ENCODE data around the gene FBXL22. TPM values are rescaled to one million over a fixed set of nuclear protein-coding genes. Genes with fewer than 3 reads are reported as not detected.

The FBXL22 gene
- polyA plus RNA-seq, 1 donor: 6.3 TPM

- H3K9me3 ChIP-seq (ENCODE audit: control insufficient read depth, low read depth, low read length): no peaks in the 10 kb centered on the region
These were observed 8.4 kb upstream of the FBXL22 start for GRCh38 chr15:63588826-63589225.

GRCh38 chr15:63593705-63594671 is 3.2 kb upstream of the FBXL22 start:
- Histone ChIP-seq H3K27me3 (ENCODE audit: control insufficient read depth, insufficient read depth, low read length) (no peaks in the 10 kb centered on the region), H3K9me3 (ENCODE audit: control insufficient read depth, low read depth, low read length) (no peaks in the 10 kb centered on the region), H3K4me1 (ENCODE audit: control insufficient read depth, insufficient read depth, low read length) (peaks cover 25% of the 10 kb centered on the region), H3K27ac (ENCODE audit: low read length) (no peak overlapping the region), H3K4me3 (ENCODE audit: low read length) (no peak overlapping the region), H3K36me3 (ENCODE audit: control insufficient read depth, insufficient read depth, low read length) (peaks cover 41% of the 10 kb centered on the region)
- no peak for DNase-seq
- no CpG with 5 or more reads among the region's 9 CpGs for WGBS (ENCODE audit: insufficient coverage, low lambda C conversion rate)

More at GRCh38 chr15:63588826-63589225, 8.4 kb upstream of the FBXL22 start:
- no peak overlapping the region for H3K27ac ChIP-seq (ENCODE audit: low read length)
- DNase-seq: no peak
- H3K4me1 ChIP-seq (ENCODE audit: control insufficient read depth, insufficient read depth, low read length): no peaks in the 10 kb centered on the region
- no peaks in the 10 kb centered on the region for H3K27me3 ChIP-seq (ENCODE audit: control insufficient read depth, insufficient read depth, low read length)
- H3K36me3 ChIP-seq (ENCODE audit: control insufficient read depth, insufficient read depth, low read length): peaks cover 56% of the 10 kb centered on the region
- no peak overlapping the region for H3K4me3 ChIP-seq (ENCODE audit: low read length)
- 100% methylated on average over 1 of the region's 6 CpGs for WGBS (ENCODE audit: insufficient coverage, low lambda C conversion rate)

GRCh38 chr15:63595065-63595464 is 2.1 kb upstream of the FBXL22 start:
- Histone ChIP-seq H3K36me3 (ENCODE audit: control insufficient read depth, insufficient read depth, low read length) (peaks cover 33% of the 10 kb centered on the region), H3K27ac (ENCODE audit: low read length) (no peak overlapping the region)

GRCh38 chr15:63595688-63596087 is 1.5 kb upstream of the FBXL22 start:
- no peaks in the 10 kb centered on the region for H3K9me3 ChIP-seq (ENCODE audit: control insufficient read depth, low read depth, low read length)
- H3K36me3 ChIP-seq (ENCODE audit: control insufficient read depth, insufficient read depth, low read length): peaks cover 27% of the 10 kb centered on the region
- H3K4me1 ChIP-seq (ENCODE audit: control insufficient read depth, insufficient read depth, low read length): peaks cover 40% of the 10 kb centered on the region
- H3K27ac ChIP-seq (ENCODE audit: low read length): peak overlapping the region; percentile 85
- H3K27me3 ChIP-seq (ENCODE audit: control insufficient read depth, insufficient read depth, low read length): no peaks in the 10 kb centered on the region
- H3K4me3 ChIP-seq (ENCODE audit: low read length): no peak overlapping the region
- no peak for DNase-seq
- WGBS (ENCODE audit: insufficient coverage, low lambda C conversion rate): no CpG with 5 or more reads among the region's 1 CpG

More at GRCh38 chr15:63595065-63595464, 2.1 kb upstream of the FBXL22 start:
- Histone ChIP-seq H3K4me3 (ENCODE audit: low read length) (no peak overlapping the region), H3K27me3 (ENCODE audit: control insufficient read depth, insufficient read depth, low read length) (no peaks in the 10 kb centered on the region), H3K4me1 (ENCODE audit: control insufficient read depth, insufficient read depth, low read length) (peaks cover 36% of the 10 kb centered on the region), H3K9me3 (ENCODE audit: control insufficient read depth, low read depth, low read length) (no peaks in the 10 kb centered on the region)
- no CpG with 5 or more reads among the region's 3 CpGs for WGBS (ENCODE audit: insufficient coverage, low lambda C conversion rate)
- no peak for DNase-seq

GRCh38 chr15:63596676-63597037 is 530 bp upstream of the FBXL22 start:
- no CpG with 5 or more reads among the region's 2 CpGs for WGBS (ENCODE audit: insufficient coverage, low lambda C conversion rate)
- peaks cover 18% of the 10 kb centered on the region for H3K36me3 ChIP-seq (ENCODE audit: control insufficient read depth, insufficient read depth, low read length)
- H3K9me3 ChIP-seq (ENCODE audit: control insufficient read depth, low read depth, low read length): no peaks in the 10 kb centered on the region
- peaks cover 40% of the 10 kb centered on the region for H3K4me1 ChIP-seq (ENCODE audit: control insufficient read depth, insufficient read depth, low read length)
- peak overlapping the region; percentile 85 for H3K27ac ChIP-seq (ENCODE audit: low read length)
- no peak for DNase-seq
- H3K27me3 ChIP-seq (ENCODE audit: control insufficient read depth, insufficient read depth, low read length): no peaks in the 10 kb centered on the region
- no peak overlapping the region for H3K4me3 ChIP-seq (ENCODE audit: low read length)

- Histone ChIP-seq H3K4me3 (ENCODE audit: low read length) (no peak overlapping the region), H3K4me1 (ENCODE audit: control insufficient read depth, insufficient read depth, low read length) (peaks cover 40% of the 10 kb centered on the region), H3K27me3 (ENCODE audit: control insufficient read depth, insufficient read depth, low read length) (no peaks in the 10 kb centered on the region), H3K9me3 (ENCODE audit: control insufficient read depth, low read depth, low read length) (no peaks in the 10 kb centered on the region), H3K36me3 (ENCODE audit: control insufficient read depth, insufficient read depth, low read length) (peaks cover 12% of the 10 kb centered on the region), H3K27ac (ENCODE audit: low read length) (peak overlapping the region; percentile 85)
- peak in 1 of 2 donors; percentile 15 for DNase-seq
- WGBS (ENCODE audit: insufficient coverage, low lambda C conversion rate): no CpG with 5 or more reads among the region's 6 CpGs
These were observed 634 bp downstream of the FBXL22 start for GRCh38 chr15:63597821-63598220.

GRCh38 chr15:63598473-63599400 is 1.6 kb downstream of the FBXL22 start:
- Histone ChIP-seq H3K4me3 (ENCODE audit: low read length) (no peak overlapping the region), H3K27me3 (ENCODE audit: control insufficient read depth, insufficient read depth, low read length) (no peaks in the 10 kb centered on the region), H3K27ac (ENCODE audit: low read length) (peak overlapping the region; percentile 85), H3K9me3 (ENCODE audit: control insufficient read depth, low read depth, low read length) (no peaks in the 10 kb centered on the region), H3K36me3 (ENCODE audit: control insufficient read depth, insufficient read depth, low read length) (peaks cover 5% of the 10 kb centered on the region), H3K4me1 (ENCODE audit: control insufficient read depth, insufficient read depth, low read length) (peaks cover 40% of the 10 kb centered on the region)
- 50% methylated on average over 1 of the region's 12 CpGs for WGBS (ENCODE audit: insufficient coverage, low lambda C conversion rate)
- DNase-seq: peak; percentile 63 to 79

- Histone ChIP-seq H3K4me1 (ENCODE audit: control insufficient read depth, insufficient read depth, low read length) (peaks cover 40% of the 10 kb centered on the region), H3K36me3 (ENCODE audit: control insufficient read depth, insufficient read depth, low read length) (no peaks in the 10 kb centered on the region), H3K27ac (ENCODE audit: low read length) (peak overlapping the region; percentile 85), H3K27me3 (ENCODE audit: control insufficient read depth, insufficient read depth, low read length) (no peaks in the 10 kb centered on the region), H3K4me3 (ENCODE audit: low read length) (peak overlapping the region; percentile 45), H3K9me3 (ENCODE audit: control insufficient read depth, low read depth, low read length) (no peaks in the 10 kb centered on the region)
- WGBS (ENCODE audit: insufficient coverage, low lambda C conversion rate): no CpG with 5 or more reads among the region's 19 CpGs
- peak in 1 of 2 donors; percentile 62 for DNase-seq
These were observed 2.3 kb downstream of the FBXL22 start for GRCh38 chr15:63599401-63600000.

- Histone ChIP-seq H3K9me3 (ENCODE audit: control insufficient read depth, low read depth, low read length) (no peaks in the 10 kb centered on the region), H3K36me3 (ENCODE audit: control insufficient read depth, insufficient read depth, low read length) (peaks cover under 1% of the 10 kb centered on the region), H3K4me3 (ENCODE audit: low read length) (peak overlapping the region; percentile 45), H3K4me1 (ENCODE audit: control insufficient read depth, insufficient read depth, low read length) (peaks cover 40% of the 10 kb centered on the region), H3K27ac (ENCODE audit: low read length) (peak overlapping the region; percentile 85), H3K27me3 (ENCODE audit: control insufficient read depth, insufficient read depth, low read length) (no peaks in the 10 kb centered on the region)
- DNase-seq: no peak
- no CpG with 5 or more reads among the region's 26 CpGs for WGBS (ENCODE audit: insufficient coverage, low lambda C conversion rate)
These were observed 2.9 kb downstream of the FBXL22 start for GRCh38 chr15:63600001-63600615.

All from large intestine (tissue), 3 donors.